Measurements from ENCODE around the gene FAM229B.

Gene FAM229B

DNA sequence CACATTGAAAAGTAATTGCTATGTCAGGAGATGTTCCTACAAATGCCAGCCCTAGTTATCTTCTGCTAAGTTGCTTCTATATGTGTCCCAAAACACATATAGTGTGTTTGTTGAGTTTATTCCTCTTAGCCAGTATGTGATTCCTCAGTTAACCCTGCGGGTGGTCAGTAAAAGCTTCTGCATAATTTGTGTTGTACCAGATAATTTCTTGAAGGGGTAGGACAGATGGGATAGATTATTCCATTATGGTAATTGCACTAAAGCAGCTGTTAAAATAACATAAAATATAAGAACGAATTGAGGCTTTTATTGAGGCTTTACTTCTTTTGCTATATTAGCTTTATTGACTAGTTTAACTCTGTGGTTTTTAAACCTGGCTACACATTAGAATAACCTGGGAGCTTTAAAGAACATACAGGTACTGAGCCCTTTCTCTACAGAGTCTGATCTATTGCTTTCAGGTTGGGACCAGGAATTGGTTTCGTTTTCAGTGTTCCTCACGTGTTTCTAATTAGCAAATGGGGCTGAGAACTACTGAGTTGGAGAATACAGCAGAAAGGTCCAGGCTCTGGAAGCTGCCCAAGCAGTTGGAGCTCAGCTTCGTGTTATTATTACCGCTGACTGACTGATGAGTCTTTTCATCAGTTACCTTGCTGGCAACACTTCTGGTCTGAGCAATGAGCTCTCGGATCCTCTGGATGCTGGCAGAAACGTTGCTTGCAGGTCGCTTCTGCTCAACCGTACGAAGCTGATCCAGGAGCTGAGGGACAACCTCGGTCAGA, 56.9 kb downstream of the FAM229B start:
- DNase-seq, result peak in 2 of 3 experiments; percentile 51 to 83

DNA sequence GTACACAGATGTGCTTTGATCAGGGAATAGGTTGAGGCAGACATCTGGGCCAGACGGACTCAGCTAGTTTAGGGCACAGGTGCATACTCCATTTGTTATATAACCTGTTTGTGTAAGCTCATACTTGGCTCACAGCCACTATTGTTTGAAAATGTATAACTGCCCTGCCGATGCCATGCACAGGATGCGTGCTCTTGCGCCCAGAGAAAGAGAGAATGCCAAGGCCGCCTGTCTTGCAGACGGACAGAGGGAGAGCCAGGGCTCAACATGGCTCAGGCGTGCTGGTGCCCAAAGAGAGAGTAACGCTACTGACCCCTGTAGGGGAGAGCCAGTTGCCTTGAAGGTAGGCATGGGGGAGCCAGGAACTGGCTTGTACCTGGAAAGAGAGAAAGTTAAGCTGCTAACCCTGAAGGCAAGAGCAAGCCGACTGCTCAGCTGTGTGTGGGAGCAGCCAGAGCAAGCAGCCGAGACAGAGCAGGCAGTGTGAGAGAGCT, 57.7 kb downstream of the FAM229B start:
- DNase-seq, result peak in 2 of 3 experiments; percentile 7 to 58

- DNase-seq, result no peak
Observed at GRCh38 chr6:112148103-112148502, 60.7 kb downstream of the FAM229B start.

GRCh38 chr6:112149236-112149635, 61.8 kb downstream of the FAM229B start:
- DNase-seq, result no peak

- DNase-seq, result no peak
Observed at GRCh38 chr6:112149719-112150263, 62.4 kb downstream of the FAM229B start.

DNA sequence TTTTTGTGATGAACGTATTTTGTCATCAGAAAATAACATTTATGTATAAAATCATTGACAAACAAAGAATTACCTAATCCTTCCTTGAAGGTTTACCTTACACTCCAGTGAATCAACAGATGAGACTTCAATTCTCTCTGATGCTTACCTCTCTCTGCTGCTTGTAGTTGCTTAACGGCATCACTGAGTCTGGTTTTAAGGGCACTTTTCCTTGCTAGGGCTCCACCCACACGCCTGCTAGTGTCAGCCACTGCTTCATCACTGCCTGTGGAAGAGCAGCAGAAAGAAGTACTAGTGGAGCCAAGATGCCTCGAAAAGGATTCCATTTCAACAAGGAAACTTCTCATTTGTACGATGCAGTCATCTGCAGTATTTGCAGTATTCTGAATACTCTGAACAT, 63.0 kb downstream of the FAM229B start:
- DNase-seq, result peak in 1 of 3 experiments; percentile 14
